SK-N-SH (cell line): ENCODE measurements around the gene SEMG1.

Experiments
- CTCF ChIP-seq: fragments of 200-600 bp; sonication (generic); IDR thresholded peaks from 2 replicates; pipeline ENCODE4 v1.6.1; 2017; ENCODE audit warnings: antibody characterized with exemption, mild to moderate bottlenecking, moderate library complexity
- ELF1 ChIP-seq: IDR thresholded peaks from 2 replicates; pipeline ENCODE4 v1.4.0; 2012
- FOXM1 ChIP-seq: IDR thresholded peaks from 2 replicates; pipeline ENCODE4 v1.4.0; 2012; ENCODE audit warnings: low read depth, mild to moderate bottlenecking
- GABPA ChIP-seq: IDR thresholded peaks from 2 replicates; pipeline ENCODE4 v1.4.0; 2012; ENCODE audit warnings: low read depth, mild to moderate bottlenecking
- JUND ChIP-seq: IDR thresholded peaks from 2 replicates; pipeline ENCODE4 v1.4.0; 2012
- NRF1 ChIP-seq: IDR thresholded peaks from 2 replicates; pipeline ENCODE4 v1.6.1; 2012; ENCODE audit warnings: low read depth, mild to moderate bottlenecking, low read length
- RAD21 ChIP-seq: IDR thresholded peaks from 2 replicates; pipeline ENCODE4 v1.6.1; 2012; ENCODE audit warnings: mild to moderate bottlenecking, low read length
- RCOR1 ChIP-seq: fragments of 150-350 bp; IDR thresholded peaks from 2 replicates; pipeline ENCODE4 v1.6.1; 2017; ENCODE audit warnings: antibody characterized with exemption, low read length
- SMC3 ChIP-seq: IDR thresholded peaks from 2 replicates; pipeline ENCODE4 v1.6.1; 2012; ENCODE audit warnings: low read depth, low read length, improper control_type of control experiment
- TF ChIP-seq, protein P1 (sequence below): IDR thresholded peaks from 2 replicates; pipeline ENCODE4 v1.6.1; 2012; ENCODE audit warnings: mild to moderate bottlenecking, low read depth, low read length, moderate library complexity

DNA sequence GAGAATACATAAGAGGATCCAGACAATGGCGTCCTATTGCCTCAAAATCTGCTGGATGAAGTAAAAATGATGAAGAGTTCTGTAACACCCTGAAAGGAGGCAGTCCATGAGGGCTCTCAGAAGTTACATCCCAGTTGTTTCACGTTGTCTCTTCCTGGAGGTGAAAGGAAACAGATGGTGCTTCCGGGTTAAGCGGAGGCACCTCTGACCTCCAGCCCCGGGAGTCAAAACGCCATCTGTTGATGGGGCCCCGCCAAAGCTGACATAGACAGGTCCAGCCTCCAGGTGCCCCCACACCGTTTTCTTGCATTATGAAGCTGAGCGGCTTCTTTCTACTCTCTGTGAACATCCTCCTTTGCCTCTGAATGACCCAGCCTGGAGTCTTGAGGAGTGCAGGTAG, 23.8 kb downstream of the SEMG1 start:
- TF ChIP-seq, protein P1, sequence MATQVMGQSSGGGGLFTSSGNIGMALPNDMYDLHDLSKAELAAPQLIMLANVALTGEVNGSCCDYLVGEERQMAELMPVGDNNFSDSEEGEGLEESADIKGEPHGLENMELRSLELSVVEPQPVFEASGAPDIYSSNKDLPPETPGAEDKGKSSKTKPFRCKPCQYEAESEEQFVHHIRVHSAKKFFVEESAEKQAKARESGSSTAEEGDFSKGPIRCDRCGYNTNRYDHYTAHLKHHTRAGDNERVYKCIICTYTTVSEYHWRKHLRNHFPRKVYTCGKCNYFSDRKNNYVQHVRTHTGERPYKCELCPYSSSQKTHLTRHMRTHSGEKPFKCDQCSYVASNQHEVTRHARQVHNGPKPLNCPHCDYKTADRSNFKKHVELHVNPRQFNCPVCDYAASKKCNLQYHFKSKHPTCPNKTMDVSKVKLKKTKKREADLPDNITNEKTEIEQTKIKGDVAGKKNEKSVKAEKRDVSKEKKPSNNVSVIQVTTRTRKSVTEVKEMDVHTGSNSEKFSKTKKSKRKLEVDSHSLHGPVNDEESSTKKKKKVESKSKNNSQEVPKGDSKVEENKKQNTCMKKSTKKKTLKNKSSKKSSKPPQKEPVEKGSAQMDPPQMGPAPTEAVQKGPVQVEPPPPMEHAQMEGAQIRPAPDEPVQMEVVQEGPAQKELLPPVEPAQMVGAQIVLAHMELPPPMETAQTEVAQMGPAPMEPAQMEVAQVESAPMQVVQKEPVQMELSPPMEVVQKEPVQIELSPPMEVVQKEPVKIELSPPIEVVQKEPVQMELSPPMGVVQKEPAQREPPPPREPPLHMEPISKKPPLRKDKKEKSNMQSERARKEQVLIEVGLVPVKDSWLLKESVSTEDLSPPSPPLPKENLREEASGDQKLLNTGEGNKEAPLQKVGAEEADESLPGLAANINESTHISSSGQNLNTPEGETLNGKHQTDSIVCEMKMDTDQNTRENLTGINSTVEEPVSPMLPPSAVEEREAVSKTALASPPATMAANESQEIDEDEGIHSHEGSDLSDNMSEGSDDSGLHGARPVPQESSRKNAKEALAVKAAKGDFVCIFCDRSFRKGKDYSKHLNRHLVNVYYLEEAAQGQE, result no peak
- TF ChIP-seq NRF1 (no peak), RAD21 (no peak), CTCF (no peak), FOXM1 (no peak), SMC3 (no peak), RCOR1 (no peak), GABPA (no peak), JUND (no peak), ELF1 (no peak)
